GM12891 (cell line): Measurements from ENCODE around the gene SNAP29.

Experiments used
- DNase-seq: peaks from one replicate; pipeline ENCODE4 v3.0.0; 2011; ENCODE audit warnings: low spot score; ENCODE audit not compliant: insufficient read length
- FAIRE-seq: peaks from 2 replicates; lab custom pipeline; 2011; peaks lifted over from hg19 to GRCh38; lab: Jason Lieb, UNC
- PAX5 ChIP-seq: IDR thresholded peaks from 2 replicates; pipeline ENCODE4 v1.6.1; 2011; ENCODE audit warnings: low read length, moderate library complexity, mild to moderate bottlenecking; ENCODE audit not compliant: insufficient read depth, severe bottlenecking
- POLR2A ChIP-seq: IDR thresholded peaks from 2 replicates; pipeline ENCODE4 v1.6.1; 2011; ENCODE audit warnings: low read depth, low read length, control low read depth
- POLR2AphosphoS5 ChIP-seq: IDR thresholded peaks from 2 replicates; pipeline ENCODE4 v1.6.1; 2011; ENCODE audit warnings: low read depth, low read length, control low read depth
- POU2F2 ChIP-seq: IDR thresholded peaks from 2 replicates; pipeline ENCODE4 v1.6.1; 2011; ENCODE audit warnings: low read depth, mild to moderate bottlenecking, control low read depth, low read length, moderate library complexity
- SPI1 ChIP-seq: IDR thresholded peaks from 2 replicates; pipeline ENCODE4 v1.6.1; 2011; ENCODE audit warnings: low read depth, low read length, control low read depth
- TAF1 ChIP-seq: IDR thresholded peaks from 2 replicates; pipeline ENCODE4 v1.6.1; 2011; ENCODE audit warnings: low read depth, low read length, control low read depth

Gene SNAP29

DNA sequence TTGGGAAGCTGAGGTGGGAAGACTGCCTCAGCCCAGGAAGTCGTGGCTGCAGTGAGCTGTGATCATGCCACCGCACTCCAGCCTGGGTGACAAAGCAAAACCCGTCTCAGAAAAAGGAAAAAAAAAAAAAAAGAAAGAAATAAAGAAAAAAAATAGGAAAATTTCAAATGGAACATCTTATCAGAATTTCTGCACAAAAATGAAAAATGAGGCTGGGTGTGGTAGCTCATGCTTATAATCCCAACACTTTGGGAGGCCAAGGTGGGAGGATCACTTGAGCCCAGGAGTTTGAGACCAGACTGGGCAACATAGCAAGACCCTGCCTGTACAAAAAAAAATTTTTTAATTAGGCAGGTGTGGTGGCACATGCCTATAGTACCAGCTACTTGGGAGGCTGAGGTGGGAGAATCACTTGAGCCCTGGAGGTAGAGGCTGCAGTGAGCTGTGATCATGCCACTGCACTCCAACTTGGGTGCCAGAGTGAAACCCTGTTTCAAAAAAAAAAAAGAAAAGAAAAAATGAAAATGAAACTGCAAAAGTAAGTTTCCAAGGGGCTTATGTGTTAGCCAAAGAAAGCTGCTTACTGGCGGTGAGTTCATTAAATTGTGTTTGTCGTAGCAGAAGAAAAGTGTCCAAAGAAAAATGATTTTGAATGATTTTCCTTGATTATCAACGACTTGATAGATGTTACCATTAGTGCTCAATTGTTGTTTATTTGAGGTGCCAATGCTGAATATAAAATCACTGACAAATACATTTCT lies 50.9 kb downstream of the SNAP29 start:
- FAIRE-seq (no peak), DNase-seq (no peak)
- TF ChIP-seq SPI1: no peak
- no peak for TF ChIP-seq POU2F2
- TF ChIP-seq PAX5: no peak
- TF ChIP-seq POLR2AphosphoS5: no peak

DNA sequence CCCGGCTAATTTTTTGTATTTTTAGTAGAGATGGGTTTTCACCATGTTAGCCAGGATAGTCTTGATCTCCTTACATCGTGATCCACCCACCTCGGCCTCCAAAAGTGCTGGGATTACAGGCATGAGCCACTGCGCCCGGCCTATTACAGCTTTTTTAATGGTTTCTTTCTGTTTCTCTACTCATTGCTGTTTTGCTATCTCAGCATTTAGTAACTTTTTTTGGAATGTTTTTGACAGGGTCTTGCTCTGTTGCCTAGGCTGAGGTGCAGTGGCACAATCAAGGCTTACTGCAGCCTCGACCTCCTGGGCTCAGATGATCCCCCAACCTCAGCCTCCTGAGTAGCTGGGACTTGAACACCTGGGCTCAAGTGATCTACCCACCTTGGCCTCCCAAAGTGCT lies 53.7 kb downstream of the SNAP29 start:
- FAIRE-seq (no peak), DNase-seq (no peak)
- TF ChIP-seq POLR2A (no peak), POU2F2 (no peak), PAX5 (no peak), SPI1 (no peak), POLR2AphosphoS5 (no peak), TAF1 (no peak)

DNA sequence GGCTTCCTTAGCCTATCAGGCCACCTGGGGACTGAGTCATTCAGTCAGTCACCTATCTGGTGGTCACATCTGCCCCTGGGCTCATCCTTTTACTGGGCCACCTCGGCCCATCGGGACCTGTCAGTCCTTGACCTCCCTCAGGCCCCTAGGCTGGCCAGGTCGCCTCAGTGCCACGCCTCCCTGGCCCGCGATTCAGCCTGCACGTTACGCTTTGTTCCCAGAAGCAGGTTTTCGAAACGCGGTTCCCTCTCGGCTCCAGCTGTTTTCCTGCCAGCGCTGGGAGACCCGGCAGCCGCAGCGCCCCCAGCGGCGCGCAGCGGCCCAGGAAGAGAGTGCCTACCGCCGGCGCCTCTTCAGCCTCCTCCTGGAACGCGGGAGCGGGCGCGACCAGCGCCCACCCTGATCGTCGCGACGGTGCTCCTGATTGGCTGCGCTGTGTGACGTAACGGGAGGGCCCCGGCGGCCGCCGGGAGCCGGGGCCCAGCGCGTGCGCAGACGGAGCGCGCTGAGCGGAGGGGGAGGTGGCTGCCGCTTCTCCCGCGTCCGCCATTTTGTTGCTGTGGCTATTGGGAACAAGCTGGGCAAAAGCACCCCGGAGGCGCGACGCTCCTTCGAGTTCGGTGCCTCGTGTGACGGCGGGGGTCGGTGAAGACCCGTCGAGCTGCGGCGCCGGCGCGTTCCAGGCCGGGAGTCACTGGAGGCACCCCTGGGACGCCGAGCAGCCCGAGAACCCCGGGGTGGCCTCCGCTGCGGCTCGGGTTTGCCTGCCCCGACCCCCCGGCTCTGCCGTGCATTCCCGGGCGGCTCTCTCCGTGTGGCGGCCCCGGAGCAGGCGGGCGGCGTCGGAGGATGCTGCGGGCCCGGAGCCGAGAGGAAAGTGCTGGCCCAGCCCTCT lies 58.4 kb downstream of the SNAP29 start, which contains the start of gene CRKL:
Gene CRKL, plus strand, starts transcription at position 492 of the 895 bp plus-strand sequence. CDS start 528 bp downstream, outside the sequence.
- DNase-seq (peak; percentile 97), FAIRE-seq (peak; percentile 95)
- peak; percentile 76; the same call in 1 of the 2 replicates for TF ChIP-seq POLR2AphosphoS5
- TF ChIP-seq SPI1: 0 out of 2 replicates have a peak, but pooled peaks have one; percentile 15
- peak; percentile 55 for TF ChIP-seq TAF1
- TF ChIP-seq POLR2A: peak; percentile 74; the same call in 1 of the 2 replicates
- no peak for TF ChIP-seq POU2F2
- no peak for TF ChIP-seq PAX5

DNA sequence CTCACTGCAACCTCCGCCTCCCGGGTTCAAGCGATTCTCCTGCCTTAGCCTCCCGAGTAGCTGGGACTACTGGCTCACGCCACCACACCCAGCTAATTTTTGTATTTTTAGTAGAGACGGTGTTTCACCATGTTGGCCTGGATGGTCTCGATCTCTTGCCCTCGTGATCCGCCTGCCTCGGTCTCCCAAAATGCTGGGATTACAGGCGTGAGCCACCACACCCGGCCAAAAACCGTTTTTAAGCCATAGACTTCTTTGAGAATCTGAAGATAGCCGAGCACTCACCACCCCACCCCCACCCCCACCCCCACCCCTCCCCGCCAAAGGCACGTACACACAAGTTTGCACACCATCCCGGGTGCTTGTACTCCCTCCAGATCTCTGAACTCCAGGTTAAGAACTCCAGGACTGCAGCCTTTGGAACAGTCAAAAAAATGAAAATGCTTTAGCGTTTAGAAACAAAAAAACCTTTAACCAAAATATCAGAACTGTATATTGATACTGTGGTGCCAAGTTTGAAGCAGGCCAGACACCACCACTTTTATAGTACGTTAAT lies 59.9 kb downstream of the SNAP29 start:
- FAIRE-seq (no peak), DNase-seq (no peak)
- no peak for TF ChIP-seq SPI1
- TF ChIP-seq TAF1: no peak
- no peak for TF ChIP-seq POLR2AphosphoS5
- TF ChIP-seq POLR2A: no peak
- TF ChIP-seq POU2F2: no peak
- TF ChIP-seq PAX5: no peak

DNA sequence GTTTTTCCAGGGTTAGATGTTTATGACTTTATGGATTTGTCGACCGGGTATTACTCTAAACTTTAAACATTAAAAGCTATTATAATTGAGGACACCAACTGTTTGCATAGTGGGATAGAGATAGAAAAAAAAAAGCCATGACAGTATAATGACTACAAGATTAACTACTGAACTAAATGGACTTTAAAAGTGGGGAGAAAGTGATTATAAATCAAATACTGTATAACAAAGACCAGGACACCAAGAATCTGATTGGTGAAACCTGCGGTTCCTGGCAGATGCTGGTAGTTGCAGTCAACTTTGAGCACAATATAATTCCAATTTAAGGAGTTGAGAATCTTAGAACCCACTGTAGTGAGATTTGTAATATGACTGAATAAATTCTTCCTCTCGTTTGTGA lies 60.9 kb downstream of the SNAP29 start:
- DNase-seq: no peak
- FAIRE-seq: no peak
- TF ChIP-seq POLR2A: no peak

DNA sequence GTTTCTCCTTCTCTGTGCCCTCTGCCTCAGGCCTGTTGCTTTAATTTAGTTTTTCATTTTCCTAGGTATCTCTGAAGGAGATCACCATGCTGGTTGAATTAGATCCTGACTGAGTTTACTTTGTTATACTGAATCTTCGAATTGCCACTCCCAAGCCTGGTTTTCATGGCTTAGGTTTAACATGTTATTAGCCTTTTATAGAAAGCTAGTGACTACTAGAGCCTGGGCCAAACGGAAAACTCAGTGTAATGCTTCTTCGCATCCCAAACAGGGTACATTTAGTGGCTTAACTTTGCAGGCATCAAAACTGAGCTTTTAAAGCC lies 62.0 kb downstream of the SNAP29 start:
- TF ChIP-seq POU2F2: no peak
- FAIRE-seq (no peak), DNase-seq (no peak)

DNA sequence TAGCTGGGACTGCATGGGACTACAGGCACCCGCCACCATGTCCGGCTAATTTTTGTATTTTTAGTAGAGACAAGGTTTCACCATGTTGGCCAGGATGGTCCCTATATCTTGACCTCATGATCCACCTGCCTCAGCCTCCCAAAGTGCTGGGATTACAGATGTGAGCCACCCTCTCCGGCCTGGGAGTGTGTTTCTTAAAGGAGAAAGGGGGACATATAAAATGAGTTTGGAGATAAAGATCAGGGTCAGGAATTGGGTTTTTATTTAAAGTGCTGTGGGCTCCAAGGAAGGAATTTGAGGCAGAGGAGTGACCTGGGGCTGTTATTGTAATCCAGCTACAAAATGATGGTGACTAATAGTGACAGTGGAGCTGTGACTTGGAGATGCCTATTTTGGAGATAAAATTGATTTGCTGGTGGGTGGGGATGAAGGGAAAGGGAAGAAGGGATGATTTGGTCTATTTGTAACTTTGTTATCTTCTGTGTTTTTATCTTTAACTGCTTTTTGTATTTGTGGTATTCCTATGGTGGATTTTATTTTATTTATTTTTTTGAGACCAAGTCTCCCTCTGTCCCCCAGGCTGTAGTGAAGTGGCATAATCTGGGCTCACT lies 63.4 kb downstream of the SNAP29 start:
- DNase-seq (no peak), FAIRE-seq (no peak)
- TF ChIP-seq PAX5 (no peak), POU2F2 (no peak), POLR2A (no peak), POLR2AphosphoS5 (no peak), SPI1 (no peak), TAF1 (no peak)

DNA sequence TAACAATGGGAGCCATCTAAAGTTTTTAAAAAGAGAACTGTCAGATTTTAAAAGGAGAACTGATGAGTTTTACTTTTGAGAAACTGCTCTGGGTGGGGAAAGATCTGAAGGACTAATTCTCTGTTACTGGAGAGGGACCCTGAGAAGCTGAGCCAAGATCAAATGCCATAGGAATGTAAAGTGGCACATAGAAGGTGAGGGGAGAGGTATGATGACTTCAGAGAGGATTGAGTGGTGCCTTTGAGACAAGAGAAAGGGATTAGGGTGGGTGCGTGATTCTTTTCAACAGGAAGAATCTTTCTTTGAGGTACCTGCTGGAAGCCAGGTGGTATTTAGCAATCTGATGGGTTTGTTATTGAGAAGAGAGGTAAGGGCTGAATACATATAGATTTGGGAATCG lies 67.4 kb downstream of the SNAP29 start:
- no peak for FAIRE-seq
- no peak for TF ChIP-seq TAF1
- no peak for TF ChIP-seq POLR2A
- no peak for TF ChIP-seq POU2F2
- TF ChIP-seq POLR2AphosphoS5: no peak
- no peak for TF ChIP-seq SPI1
- DNase-seq: no peak

DNA sequence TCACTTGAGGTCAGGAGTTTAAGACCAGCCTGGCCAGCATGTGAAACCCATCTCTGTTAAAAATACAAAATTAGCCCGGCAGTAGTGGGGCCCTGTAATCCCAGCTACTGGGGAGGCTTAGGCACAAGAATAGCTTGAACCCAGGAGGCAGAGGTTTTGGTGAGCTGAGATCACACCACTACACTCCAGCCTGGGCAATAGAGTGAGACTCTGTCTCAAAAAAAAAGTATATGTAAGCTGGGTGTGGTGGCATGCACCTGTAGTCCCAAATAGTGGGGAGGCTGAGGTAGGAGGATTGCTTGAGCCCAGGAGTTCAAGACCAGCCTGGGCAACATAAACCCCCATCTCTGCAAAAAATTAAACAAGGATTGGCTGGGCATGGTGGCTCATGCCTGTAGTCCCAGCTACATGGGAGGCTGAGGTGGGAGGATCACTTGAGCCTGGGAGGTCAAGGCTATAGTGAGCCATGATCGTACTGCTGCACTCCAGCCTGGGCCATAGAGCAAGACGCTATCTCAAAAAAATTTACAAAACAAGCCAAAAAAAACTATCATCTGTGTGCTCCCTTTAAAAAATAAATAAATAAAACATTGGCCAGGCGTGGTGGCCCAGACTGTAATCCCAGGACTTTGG lies 69.2 kb downstream of the SNAP29 start:
- no peak for FAIRE-seq
- TF ChIP-seq PAX5: no peak
- TF ChIP-seq SPI1: no peak
- no peak for TF ChIP-seq POLR2A
- TF ChIP-seq TAF1: no peak
- TF ChIP-seq POU2F2: no peak
- TF ChIP-seq POLR2AphosphoS5: no peak
- DNase-seq: no peak
